GM12872 (cell line): Measurements from ENCODE around the gene MYMK.

Experiments
- CTCF ChIP-seq: IDR thresholded peaks from 3 replicates; pipeline ENCODE4 v1.5.1; 2011; ENCODE audit warnings: low read depth, mild to moderate bottlenecking, low read length, moderate library complexity; ENCODE audit not compliant: insufficient read depth

The MYMK gene

GRCh38 chr9:133470427-133470924 is 54.3 kb downstream of the MYMK start:
- TF ChIP-seq CTCF: no peak

GRCh38 chr9:133468777-133469421 is 55.9 kb downstream of the MYMK start:
- no peak for TF ChIP-seq CTCF

GRCh38 chr9:133468374-133468773 is 56.4 kb downstream of the MYMK start:
- no peak for TF ChIP-seq CTCF

GRCh38 chr9:133467101-133467500 is 57.7 kb downstream of the MYMK start:
- TF ChIP-seq CTCF: no peak

GRCh38 chr9:133465984-133466383 is 58.8 kb downstream of the MYMK start:
- no peak for TF ChIP-seq CTCF

- no peak for TF ChIP-seq CTCF
Measured at GRCh38 chr9:133464638-133465037, 60.1 kb downstream of the MYMK start.
